GM12873 (cell line): Measurements from ENCODE around the gene TIMP3.

Experiments used
- TF ChIP-seq, protein P1 (sequence below): IDR thresholded peaks from 2 replicates; pipeline ENCODE4 v1.5.1; 2012; ENCODE audit warnings: low read depth, mild to moderate bottlenecking, moderate library complexity, low read length, control low read depth; ENCODE audit not compliant: insufficient read depth; ENCODE audit errors: missing control alignments

The TIMP3 gene

DNA sequence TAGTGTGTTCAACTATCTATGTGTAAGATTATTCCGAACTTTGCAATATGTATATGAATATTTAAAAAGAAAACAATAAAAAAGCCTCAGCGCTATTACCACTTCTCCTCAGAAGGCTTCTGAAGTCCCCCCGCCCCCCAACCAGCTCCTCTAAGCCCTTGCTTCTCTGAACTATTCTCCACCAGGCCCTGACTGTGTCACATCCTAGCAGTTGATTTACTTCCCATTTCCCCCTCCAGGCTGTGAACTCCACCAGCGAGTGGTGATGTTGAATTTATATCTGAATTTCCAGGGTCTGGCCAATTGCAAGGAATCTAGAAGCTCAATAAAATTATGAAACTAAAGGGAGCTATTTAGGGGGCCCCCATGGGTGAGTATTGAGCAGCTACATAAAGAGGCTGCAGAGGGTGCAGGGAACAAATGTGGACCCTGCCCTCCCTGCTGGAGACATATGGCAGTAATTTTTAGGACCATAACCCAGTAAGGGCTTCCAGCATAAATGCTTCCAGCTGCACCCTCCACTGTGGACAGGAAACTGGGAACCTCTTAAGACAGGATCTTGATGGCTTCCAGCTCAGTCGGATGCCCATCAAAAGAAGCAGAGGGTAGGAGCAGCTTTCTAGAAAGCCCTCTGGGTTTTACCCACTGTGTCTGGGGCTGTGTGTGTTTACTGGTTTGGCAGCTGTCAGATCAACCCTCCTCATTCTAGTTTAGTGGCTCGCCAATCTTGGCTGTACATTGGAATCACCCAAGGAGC lies 81.4 kb downstream of the TIMP3 start:
- TF ChIP-seq, protein P1, sequence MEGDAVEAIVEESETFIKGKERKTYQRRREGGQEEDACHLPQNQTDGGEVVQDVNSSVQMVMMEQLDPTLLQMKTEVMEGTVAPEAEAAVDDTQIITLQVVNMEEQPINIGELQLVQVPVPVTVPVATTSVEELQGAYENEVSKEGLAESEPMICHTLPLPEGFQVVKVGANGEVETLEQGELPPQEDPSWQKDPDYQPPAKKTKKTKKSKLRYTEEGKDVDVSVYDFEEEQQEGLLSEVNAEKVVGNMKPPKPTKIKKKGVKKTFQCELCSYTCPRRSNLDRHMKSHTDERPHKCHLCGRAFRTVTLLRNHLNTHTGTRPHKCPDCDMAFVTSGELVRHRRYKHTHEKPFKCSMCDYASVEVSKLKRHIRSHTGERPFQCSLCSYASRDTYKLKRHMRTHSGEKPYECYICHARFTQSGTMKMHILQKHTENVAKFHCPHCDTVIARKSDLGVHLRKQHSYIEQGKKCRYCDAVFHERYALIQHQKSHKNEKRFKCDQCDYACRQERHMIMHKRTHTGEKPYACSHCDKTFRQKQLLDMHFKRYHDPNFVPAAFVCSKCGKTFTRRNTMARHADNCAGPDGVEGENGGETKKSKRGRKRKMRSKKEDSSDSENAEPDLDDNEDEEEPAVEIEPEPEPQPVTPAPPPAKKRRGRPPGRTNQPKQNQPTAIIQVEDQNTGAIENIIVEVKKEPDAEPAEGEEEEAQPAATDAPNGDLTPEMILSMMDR: no peak

DNA sequence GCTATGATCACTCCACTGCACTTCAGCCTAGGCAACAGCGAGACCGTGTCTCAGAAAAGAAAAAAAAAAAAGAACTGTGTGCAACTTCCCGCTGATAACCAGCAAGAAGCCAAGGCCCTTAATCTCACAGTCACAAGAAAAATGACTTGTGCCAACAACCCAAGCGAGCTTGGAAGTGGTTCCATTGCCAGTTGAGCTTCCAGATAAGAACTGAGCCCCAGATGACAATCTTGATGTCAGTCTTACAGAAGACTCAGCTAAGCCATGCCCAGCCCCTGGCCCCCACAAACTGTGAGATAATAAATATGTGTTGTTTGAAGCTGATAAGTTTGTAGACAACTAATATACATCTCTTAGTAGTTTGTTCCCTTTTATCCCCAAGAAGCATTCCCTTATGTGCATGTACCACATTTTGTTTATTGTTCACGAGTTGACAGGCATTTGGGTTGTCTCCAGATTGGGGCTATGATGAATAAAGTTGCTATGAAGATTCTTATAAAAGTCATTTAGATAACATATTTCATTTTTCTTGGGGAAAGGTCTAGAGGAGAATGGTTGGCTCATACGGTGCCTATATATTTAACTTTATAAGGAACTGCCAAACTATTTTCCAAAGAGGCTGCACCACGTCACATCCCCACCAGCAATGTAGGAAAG lies 85.9 kb downstream of the TIMP3 start:
- TF ChIP-seq, protein P1: no peak

DNA sequence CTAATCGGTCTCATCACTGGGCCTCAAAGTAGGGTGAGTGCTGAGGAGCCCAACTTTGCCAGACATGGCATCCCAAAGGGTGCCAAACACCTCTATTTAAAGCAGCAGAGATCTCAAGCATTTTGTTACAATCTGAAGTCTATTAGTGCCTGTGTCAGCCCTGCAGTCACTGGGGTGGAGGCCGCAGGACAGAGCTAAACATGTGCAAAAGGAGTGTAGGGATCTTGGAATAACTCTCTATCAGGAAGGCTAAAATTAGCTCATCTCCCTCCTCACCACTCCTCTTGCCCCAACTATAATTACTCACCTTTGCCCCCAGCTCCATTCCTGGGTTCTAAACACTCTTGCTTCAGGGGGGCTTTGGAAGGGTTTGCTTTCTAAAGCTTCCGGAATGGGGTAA lies 87.5 kb downstream of the TIMP3 start:
- TF ChIP-seq, protein P1: no peak

DNA sequence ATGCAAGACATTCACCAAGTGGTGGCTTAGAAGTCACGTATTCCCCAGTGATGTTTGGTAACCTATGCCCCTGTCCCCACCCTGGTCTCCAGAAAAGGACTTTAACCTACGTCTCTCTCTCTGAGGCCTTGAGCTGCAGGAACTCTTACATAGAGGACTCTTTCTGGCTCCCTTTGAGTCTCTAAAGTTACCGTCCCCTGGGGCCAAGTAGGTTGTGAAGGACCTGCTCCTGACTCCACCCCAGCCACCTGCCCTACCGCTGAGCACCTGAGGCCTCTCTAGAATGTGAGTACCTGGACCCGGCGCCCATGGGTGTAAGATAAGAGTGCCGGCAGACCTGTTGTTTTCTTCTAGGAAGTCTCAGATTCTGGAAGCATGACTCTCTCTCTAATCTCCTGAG lies 95.4 kb downstream of the TIMP3 start:
- TF ChIP-seq, protein P1: no peak

DNA sequence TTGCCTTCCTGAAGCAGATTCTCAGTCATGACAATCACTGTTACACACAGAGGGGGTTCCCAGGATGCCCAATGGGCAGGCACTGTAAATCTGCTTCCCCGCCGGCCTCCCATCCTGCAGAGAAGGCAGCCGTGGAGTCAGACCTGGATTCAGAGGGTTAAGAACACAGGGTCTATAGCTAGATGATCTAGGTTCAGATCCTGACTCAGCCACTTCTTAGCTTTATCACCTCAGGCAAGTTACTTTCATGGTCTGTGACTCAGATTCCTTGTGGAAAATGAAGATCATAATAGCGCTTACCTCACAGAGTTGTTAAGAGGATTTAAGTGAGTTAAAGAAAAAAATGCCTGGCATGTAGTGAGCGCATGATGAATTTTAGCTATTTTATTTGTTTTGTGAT lies 95.9 kb downstream of the TIMP3 start:
- TF ChIP-seq, protein P1: no peak

DNA sequence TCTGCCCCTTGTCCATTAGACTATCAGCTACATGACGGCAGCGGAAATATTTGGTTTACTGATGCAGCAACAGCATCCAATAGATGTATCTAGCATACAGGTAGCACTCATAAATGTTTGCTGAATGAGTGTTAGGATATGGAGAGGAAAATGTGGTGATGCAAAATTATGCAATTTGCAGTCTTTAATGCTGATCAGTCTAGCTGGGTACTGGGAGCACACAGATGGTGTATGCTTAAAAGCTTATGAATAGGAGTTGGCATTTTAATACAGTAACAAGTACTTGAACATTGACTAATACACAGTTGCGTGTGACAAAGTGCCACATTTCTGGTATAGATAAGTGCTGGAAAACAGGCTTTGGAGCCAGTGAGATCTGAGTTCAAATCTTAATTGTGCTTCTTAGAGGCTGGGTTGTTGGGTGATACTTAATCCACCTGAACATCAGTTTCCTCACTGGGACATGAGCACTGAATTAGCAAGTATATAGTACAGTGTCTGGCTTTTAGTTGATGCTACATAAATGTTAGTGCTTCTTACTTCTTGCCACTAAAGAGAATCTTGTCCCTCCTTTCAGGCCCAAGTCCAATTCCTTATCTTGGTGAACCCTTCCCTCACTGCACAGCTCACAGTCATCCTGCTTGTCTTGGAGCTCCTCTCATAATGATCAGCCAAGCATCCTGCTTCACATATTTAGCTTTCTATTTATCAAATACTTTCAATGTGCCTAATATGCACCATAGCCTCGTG lies 99.6 kb downstream of the TIMP3 start:
- TF ChIP-seq, protein P1: no peak

DNA sequence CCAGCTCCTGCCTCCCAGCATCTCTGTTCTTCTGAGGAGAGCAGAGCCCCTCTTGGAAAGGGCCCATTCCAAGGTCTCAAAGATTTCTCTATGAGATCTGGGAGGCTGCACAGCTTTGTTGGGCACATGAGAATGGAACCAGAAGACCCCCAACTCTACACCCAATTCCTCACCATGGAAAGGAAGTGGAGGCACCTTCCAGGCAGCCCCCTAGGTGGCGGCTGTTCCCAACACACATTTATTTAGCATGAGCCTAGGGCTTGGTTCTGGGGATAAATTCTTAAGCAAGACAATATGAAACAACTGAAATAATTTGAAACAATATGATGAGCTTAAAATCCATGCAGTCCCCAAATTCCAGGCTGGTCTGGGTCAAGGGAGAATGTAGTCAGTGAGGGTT lies 100.4 kb downstream of the TIMP3 start:
- TF ChIP-seq, protein P1: no peak
